ENCODE measurements around the gene NSMCE4A.
"Not testable (repeated sequence)": the region's sequence is repeated elsewhere in the genome, so short reads cannot be mapped to it uniquely, and the experiment has no call there.

NSMCE4A gene

GRCh38 chr10:121988361-121989324 is 13.6 kb upstream of the NSMCE4A start, which contains the start of gene TACC2:
TACC2 (plus strand) TSS chr10:121989163; CDS start chr10:122021982, 32,819 bp downstream.
- no peak for DNase-seq

- DNase-seq: no peak
Observed at GRCh38 chr10:121984463-121984862, 9.4 kb upstream of the NSMCE4A start.

GRCh38 chr10:121983852-121984251 is 8.8 kb upstream of the NSMCE4A start:
- no peak for DNase-seq

- no peak for DNase-seq
Observed at GRCh38 chr10:121981346-121981745, 6.3 kb upstream of the NSMCE4A start.

- DNase-seq: no peak
Observed at GRCh38 chr10:121978511-121978910, 3.5 kb upstream of the NSMCE4A start.

GRCh38 chr10:121976607-121977006 is 1.6 kb upstream of the NSMCE4A start:
- no peak for DNase-seq

- DNase-seq: no peak
Observed at GRCh38 chr10:121975295-121976086, 474 bp upstream of the NSMCE4A start.

GRCh38 chr10:121974019-121974534 is 940 bp downstream of the NSMCE4A start:
- no peak for DNase-seq

- not testable (repeated sequence) for DNase-seq
Observed at GRCh38 chr10:121969086-121969485, 5.9 kb downstream of the NSMCE4A start.

- DNase-seq: no peak
Observed at GRCh38 chr10:121965996-121966395, 9.0 kb downstream of the NSMCE4A start.

GRCh38 chr10:121961456-121961855 is 13.6 kb downstream of the NSMCE4A start:
- no peak for DNase-seq

GRCh38 chr10:121959671-121960070 is 15.3 kb downstream of the NSMCE4A start:
- no peak for DNase-seq

- DNase-seq: no peak
Observed at GRCh38 chr10:121956111-121957061, 18.6 kb downstream of the NSMCE4A start.

- no peak for DNase-seq
Observed at GRCh38 chr10:121952226-121952625, 22.8 kb downstream of the NSMCE4A start.

GRCh38 chr10:121949451-121949850 is 25.6 kb downstream of the NSMCE4A start:
- DNase-seq: no peak

- no peak for DNase-seq
Observed at GRCh38 chr10:121949049-121949448, 26.0 kb downstream of the NSMCE4A start.

GRCh38 chr10:121947343-121948330 is 27.4 kb downstream of the NSMCE4A start:
- DNase-seq: no peak

- DNase-seq: no peak
Observed at GRCh38 chr10:121942749-121943416, 32.1 kb downstream of the NSMCE4A start.

- no peak for DNase-seq
Observed at GRCh38 chr10:121941532-121941931, 33.5 kb downstream of the NSMCE4A start.

- no peak for DNase-seq
Observed at GRCh38 chr10:121936295-121936694, 38.7 kb downstream of the NSMCE4A start.

Data from NCI-H2107 (cell line).